ENCODE results near the gene ELL3. TPM values are rescaled to one million over a fixed set of nuclear protein-coding genes. Genes with fewer than 3 reads are reported as not detected.

The ELL3 gene
- total and polyA plus RNA-seq, 3 donors from 2014 or later, result 16.9 to 66.3 (median 18.6) TPM

DNA sequence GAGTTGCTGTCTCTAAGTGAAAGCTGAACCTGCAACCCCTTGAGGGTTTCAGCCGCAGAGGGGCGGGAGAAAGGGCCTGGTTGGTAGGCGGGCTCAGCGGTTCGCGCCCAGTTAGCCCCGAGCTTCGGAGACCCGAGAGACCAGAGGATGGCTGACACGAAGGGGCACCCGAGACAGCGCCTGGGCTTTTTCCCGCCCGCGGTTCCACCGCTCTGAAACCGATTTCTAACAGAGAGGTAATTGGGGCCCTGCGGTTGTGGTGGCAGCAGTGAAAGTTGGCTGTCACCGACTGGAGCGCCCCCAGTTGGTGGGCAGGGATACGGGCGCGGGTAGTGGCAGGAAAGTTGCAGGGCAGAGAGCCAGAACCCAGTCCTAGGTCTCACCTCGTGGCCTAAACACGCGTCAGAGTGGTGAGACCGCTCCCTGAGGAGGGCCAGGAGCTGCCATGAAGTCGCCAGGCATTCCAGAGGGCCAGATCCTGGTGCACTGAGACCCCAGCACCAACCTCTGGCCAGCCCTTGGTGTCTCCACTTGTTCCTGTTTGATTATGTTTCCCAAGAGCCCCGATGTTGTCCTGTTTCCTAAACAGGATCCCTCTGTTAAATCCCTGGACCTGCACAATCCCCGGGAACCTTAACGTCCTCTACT is 625 bp upstream of the ELL3 start:
- intact Hi-C loops (cut with DNase I; ENCODE audit: low total_unique reads), result no loop called here
- Histone ChIP-seq H3K4me3 (peak overlapping the region; percentile 64 to 78), H3K36me3 (ENCODE audit: low read depth, missing control alignments) (no peaks in the 10 kb centered on the region), H3K9me3 (no peaks in the 10 kb centered on the region), H3K4me1 (peaks cover 17% of the 10 kb centered on the region), H3K27me3 (no peaks in the 10 kb centered on the region), H3K27ac (peak overlapping the region; percentile 92 to 93)
- 2 to 4% methylated on average over 11 to 31 of the region's 31 CpGs for WGBS, 2 donors
- no peak for TF ChIP-seq POLR2A (IDR thresholded peaks at IDR 0.05)
- peak; percentile 71 to 88 (median 74) for TF ChIP-seq CTCF (IDR thresholded peaks at IDR 0.05)
- DNase-seq, result peak; percentile 89

DNA sequence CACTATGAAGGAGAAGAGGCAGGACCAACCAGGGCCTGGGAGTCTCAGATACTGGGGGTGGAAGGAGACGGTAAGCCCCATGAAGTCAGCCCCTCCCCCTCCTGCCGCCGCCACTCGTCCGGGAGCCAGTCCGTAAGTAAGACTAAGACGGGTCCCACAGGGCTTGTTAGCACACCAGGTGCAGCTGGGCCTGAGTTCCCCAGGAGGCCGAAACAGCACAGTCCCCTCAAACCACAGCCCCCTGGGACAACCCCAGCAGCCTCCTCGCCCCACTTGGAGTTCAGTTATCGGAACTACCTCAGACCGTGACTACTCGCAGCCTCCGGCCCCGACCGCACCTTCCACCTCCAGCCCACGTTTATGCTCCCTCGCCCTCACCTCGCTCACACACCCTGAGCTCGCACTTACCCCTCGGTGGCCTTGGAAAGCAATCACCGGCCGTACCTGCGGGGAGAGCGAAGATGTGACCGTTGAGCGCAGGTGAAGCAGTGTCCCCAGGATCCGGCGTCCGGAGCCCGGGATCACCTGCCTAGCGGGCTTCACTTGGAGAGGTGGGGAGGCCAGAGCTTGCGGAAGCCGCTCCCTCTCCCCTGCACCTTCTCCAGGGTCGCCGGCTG is 557 bp downstream of the ELL3 start:
- intact Hi-C loops (cut with DNase I; ENCODE audit: low total_unique reads), result no loop called here
- H3K4me1 ChIP-seq, result peaks cover 17% of the 10 kb centered on the region
- TF ChIP-seq CTCF (IDR thresholded peaks at IDR 0.05) (no peak), POLR2A (IDR thresholded peaks at IDR 0.05) (no peak)
- no peaks in the 10 kb centered on the region for H3K36me3 ChIP-seq (ENCODE audit: low read depth, missing control alignments)
- H3K9me3 ChIP-seq, result no peaks in the 10 kb centered on the region
- DNase-seq, result peak; percentile 48
- peak overlapping the region; percentile 92 to 93 for H3K27ac ChIP-seq
- no peaks in the 10 kb centered on the region for H3K27me3 ChIP-seq
- 32 to 90% methylated on average over 2 to 35 of the region's 35 CpGs for WGBS, 2 donors
- peak overlapping the region; percentile 64 to 78 for H3K4me3 ChIP-seq

DNA sequence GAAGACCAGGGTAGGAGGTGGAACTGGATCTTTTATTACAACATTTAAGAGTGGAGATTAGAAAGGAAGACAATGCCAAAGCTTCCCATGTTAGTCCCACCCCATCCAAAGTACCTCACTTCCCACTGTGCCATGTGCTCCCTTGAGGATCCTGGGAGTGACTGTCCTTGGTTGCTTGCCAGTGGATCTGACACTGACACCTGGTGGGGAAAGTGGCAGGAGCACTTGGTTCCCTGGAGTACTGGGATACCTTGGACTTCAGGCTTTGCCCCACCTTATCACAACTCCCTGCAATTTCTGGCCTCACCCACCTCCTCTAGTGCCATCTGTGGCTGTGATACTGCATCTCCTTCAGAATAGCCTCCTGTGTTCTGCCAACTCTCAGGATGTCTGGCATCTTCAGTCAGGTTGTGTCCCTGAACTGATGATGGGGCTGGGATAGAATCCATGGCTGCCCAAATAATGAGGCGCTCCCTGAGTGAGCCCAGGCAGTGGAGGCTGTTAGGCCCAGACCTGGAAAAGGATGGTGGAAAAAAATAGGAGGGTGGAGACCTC is 1.3 kb downstream of the ELL3 start:
- intact Hi-C loops (cut with DNase I; ENCODE audit: low total_unique reads), result no loop called here
- Histone ChIP-seq H3K4me3 (peak overlapping the region in 1 of 2 donors; percentile 78), H3K27ac (peak overlapping the region in 1 of 2 donors; percentile 93), H3K9me3 (no peaks in the 10 kb centered on the region), H3K27me3 (no peaks in the 10 kb centered on the region), H3K4me1 (peaks cover 17% of the 10 kb centered on the region), H3K36me3 (ENCODE audit: low read depth, missing control alignments) (no peaks in the 10 kb centered on the region)
- TF ChIP-seq CTCF (IDR thresholded peaks at IDR 0.05) (peak in 1 of 3 experiments; percentile 10), POLR2A (IDR thresholded peaks at IDR 0.05) (no peak)
- peak; percentile 59 for DNase-seq
- 63 to 89% methylated on average over 1 of the region's 1 CpG for WGBS, 2 donors

GRCh38 chr15:43774062-43774461 is 2.7 kb downstream of the ELL3 start:
- Histone ChIP-seq H3K4me1 (peaks cover 17% of the 10 kb centered on the region), H3K9me3 (no peaks in the 10 kb centered on the region), H3K4me3 (no peak overlapping the region), H3K36me3 (ENCODE audit: low read depth, missing control alignments) (no peaks in the 10 kb centered on the region), H3K27me3 (no peaks in the 10 kb centered on the region), H3K27ac (no peak overlapping the region)
- DNase-seq, result no peak
- TF ChIP-seq CTCF (IDR thresholded peaks at IDR 0.05) (no peak), POLR2A (IDR thresholded peaks at IDR 0.05) (no peak)
- 70 to 73% methylated on average over 4 of the region's 4 CpGs for WGBS, 2 donors
- intact Hi-C loops (cut with DNase I; ENCODE audit: low total_unique reads), result no loop called here
